SH-SY5Y (cell line): ENCODE data around the gene ITPKA.

Experiments
- GATA2 ChIP-seq: IDR thresholded peaks from 2 replicates; pipeline ENCODE4 v1.6.1; 2011; ENCODE audit warnings: mild to moderate bottlenecking, low read depth, low read length
- GATA3 ChIP-seq: IDR thresholded peaks from 2 replicates; pipeline ENCODE4 v1.6.1; 2011; ENCODE audit warnings: low read depth, mild to moderate bottlenecking, low read length, moderate library complexity

- no peak for TF ChIP-seq GATA3
- no peak for TF ChIP-seq GATA2
These were observed 41.9 kb downstream of the ITPKA start for GRCh38 chr15:41535544-41535943.
